GM19099 (cell line): ENCODE data around the gene OR12D3.

Experiments used
- POLR2A ChIP-seq: IDR thresholded peaks from 3 replicates; pipeline ENCODE4 v1.6.1; 2011; ENCODE audit warnings: low read depth; ENCODE audit not compliant: insufficient read length; ENCODE audit errors: extremely low read depth

Gene OR12D3, protein sequence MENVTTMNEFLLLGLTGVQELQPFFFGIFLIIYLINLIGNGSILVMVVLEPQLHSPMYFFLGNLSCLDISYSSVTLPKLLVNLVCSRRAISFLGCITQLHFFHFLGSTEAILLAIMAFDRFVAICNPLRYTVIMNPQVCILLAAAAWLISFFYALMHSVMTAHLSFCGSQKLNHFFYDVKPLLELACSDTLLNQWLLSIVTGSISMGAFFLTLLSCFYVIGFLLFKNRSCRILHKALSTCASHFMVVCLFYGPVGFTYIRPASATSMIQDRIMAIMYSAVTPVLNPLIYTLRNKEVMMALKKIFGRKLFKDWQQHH

DNA sequence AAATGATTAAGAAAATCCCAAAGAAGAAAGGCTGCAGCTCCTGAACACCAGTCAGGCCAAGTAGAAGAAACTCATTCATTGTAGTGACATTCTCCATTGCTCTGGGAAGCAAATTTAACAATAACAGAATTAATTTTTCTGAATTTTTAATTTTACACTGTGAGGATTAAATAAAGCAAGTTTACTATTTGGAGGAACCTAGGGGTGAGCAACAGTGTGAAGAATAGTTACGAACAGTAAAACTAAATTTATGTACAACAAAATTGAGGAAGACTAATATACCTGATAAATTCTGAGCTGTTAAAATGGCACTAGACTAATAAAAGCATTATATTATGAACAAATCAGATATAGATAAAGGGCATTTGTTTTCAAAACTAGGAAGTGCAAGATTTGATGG is at the start of gene OR12D3:
Gene OR12D3, minus strand, starts transcription at position 101 of the 400 bp plus-strand sequence. Its CDS starts 4 bp downstream, at position 97.
- no peak for TF ChIP-seq POLR2A

DNA sequence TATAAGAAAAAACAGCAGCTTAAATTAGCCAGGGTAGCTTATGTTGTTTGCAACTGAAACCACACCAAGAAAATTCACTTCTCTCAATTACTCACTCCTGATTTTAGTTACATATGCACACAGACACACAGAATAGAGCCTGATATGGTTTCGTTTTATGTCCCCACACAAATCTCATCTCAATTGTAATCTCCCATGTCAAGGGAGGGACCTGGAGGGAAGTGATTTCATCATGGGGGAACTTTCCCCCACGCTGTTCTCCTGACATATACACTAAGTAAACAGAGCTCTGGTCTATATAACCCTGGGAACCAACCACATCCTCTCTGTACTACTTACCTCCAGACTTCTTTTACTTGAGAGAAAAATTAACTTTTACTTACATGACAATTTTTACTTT is 49.5 kb upstream of the OR12D3 start:
- TF ChIP-seq POLR2A = no peak

DNA sequence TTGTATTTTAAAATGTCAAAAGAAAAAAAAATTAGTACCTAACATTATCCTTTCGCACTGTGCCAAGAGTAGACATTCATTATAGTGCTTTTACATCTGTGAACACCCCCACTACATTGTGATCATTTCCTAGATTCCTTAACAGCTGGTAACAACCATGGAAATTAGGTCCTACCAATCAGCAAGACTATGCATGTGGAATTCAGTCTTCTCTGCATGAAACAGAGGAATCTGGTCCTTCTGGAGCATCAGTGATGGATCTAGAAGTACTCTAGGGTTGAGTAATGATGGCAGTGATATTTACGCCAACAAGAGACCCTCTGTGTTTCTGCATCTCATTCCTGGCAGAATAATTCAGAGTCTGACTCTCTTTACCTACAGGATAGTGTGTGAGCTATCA is 49.1 kb upstream of the OR12D3 start:
- no peak for TF ChIP-seq POLR2A

DNA sequence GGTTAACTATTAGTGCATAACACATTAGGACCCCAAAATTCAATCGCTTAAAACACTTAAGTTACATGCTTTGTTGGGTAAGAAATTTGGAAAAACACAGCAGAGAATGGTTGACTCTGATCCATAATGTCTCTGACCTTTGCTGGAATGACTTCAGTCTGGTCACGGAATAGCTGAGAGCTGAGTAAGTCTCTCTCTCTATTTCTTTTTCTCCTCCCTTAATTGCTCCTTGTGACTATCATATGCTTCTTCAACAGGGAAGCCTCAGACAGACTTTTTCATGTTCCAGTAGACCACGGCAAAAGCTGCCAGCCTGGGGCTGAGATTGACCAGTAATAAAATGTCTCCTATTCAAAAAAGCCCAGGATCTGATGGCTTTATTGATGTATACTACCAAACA is 44.4 kb upstream of the OR12D3 start:
- TF ChIP-seq POLR2A = no peak

DNA sequence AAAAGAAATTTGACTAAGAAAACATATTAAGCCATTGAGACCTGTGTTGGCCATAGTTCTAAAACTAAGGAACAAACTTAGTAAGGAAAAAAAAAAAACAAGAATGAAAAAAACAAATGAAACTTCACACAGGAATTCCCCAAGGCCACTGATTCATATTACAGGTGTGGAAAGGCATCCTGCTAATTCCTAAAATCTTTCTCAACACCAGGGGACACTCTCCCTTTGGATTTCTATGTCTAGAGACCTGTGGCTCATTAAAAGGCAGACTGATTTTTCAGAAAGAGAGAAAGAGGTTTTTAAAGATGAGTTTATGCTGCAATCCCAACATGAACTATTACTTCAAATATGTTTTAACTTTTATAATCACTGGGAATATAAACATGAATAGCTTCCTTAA is 39.5 kb upstream of the OR12D3 start, which contains the start of gene OR12D1:
Gene OR12D1, plus strand, starts transcription at position 341 of the 400 bp plus-strand sequence.
- no peak for TF ChIP-seq POLR2A

DNA sequence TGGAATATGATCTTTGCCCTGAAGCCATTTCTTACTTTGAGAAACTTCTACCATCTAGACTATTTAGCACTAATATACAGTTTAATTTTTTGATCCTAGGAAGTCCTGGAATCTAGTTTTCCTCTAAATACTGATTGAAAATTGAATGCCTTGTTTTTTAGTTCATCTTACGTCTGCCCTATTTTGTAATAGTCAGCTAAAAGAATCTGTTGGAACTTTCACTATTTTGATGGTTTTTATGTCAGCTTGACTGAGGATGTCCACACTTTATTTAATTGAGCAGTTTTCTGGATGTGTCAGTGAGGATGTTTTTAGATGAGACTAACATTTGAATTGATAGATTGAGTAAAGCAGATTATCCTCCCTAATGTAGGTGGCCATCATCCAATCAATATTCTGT is 28.7 kb upstream of the OR12D3 start:
- no peak for TF ChIP-seq POLR2A

DNA sequence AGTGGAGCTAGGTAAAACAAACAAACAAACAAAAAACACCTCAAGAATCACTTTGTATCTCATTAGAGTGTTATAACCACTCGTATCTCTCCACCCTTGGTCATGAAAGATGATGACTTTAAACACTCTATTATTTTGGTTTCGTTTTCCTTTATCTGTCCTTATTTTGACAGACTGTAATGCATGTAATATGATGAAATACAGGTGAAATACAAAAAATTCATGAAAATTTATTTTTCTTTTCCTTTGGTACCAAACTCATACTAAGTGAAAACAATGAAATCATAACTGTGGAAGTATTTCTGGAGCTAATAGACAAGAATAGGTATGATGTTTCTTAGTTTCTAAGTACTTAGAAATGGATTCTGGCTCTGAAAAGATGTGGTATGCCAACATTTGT is 24.4 kb upstream of the OR12D3 start:
- TF ChIP-seq POLR2A = no peak

DNA sequence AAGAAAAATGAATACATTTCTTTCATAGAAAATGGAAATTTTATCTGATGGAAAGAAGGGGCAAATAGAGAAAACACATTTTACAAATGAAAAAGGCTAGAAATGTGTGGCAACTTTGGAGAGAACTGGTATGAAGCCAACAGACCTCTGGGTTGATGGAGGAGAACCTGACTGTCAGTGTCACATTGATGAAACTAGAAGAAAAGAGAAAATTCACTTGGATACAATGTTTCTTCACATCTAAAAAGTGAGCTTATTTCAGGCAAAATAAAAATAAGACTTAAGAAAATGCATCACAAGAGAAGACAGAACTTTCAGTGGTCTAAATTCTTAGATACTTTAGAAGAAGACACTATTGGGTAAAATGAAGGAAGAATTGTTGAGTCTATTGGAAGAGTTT is 20.2 kb upstream of the OR12D3 start, which contains the start of gene OR12D2:
Gene OR12D2, plus strand, starts transcription at position 301 of the 400 bp plus-strand sequence. CDS start 1,069 bp downstream, outside the sequence.
- no peak for TF ChIP-seq POLR2A

DNA sequence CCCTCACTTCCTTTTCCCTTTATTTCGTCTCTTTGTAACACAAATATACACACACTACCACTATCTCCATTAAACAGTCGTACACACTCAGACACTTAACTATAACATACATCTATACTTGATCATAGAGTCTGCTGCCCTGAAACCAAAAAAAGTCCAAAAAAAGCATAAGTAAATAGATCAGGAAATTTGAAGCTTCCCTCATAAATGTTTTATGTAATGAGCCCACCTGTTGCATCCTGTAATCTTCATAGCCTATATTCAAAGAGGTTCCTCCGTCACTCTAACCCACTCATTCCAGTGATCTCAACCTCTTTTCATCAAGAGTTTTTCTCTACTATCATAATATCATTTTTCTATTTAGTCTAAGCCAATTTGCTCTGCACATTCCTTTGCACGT is 13.4 kb upstream of the OR12D3 start:
- no peak for TF ChIP-seq POLR2A

DNA sequence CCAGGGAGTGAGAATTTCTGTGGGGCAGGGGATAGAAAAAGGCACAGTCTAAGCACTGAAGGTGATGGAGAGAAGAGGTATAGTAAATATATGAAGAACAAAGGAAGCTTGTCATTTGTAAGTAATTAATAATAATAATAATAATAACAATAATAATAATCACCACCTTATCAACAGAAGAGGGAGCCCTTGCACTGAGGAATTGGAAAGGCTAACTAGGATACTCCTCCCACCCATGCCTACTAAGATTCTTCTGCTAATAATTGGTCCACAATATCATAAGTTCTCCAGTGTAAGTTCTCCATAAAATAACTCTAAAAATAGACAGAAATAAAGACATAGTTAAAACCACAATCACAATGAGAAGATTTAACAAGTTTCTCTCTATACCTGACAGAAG is 912 bp upstream of the OR12D3 start:
- no peak for TF ChIP-seq POLR2A

DNA sequence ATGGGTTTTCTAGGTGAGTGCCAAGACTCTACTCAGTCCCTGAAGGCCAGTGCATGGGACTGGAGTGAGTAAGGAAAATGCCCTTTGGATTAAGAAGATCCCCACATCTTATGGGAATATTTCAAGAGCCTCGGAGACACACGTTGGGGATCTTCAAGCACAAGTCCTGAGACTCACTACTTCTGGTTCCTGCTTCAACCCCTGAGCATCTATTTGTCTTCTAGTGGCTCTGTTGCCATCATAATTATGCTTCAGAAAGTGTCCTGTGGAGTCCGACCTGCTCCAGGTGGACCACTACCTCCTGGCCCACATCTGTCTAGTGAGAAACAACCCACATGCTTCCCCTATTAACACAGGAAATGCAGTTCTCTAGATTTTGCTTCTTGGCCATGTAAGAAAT is 6.3 kb downstream of the OR12D3 start, which contains the start of gene OR5V1:
Gene OR5V1, minus strand, starts transcription at position 101 of the 400 bp plus-strand sequence. CDS start 12,670 bp downstream, outside the sequence.
- no peak for TF ChIP-seq POLR2A

DNA sequence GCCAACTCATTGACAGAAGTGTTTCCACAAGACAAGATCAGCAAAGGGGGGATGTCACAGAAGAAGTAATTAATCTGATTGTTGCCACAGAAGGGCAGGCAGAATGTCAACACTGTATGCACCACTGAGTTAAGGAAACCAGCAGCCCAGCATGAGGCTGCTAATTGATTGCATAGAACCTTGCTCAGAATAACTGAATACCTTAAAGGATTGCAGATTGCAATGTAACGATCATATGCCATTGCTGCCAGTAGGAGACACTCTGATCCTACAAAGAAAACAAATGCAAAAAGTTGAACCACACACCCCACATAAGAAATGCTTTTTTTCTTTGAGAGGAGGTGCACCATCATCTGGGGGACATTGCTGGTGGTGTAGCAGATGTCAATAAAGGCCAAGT is 19.5 kb downstream of the OR12D3 start:
- TF ChIP-seq POLR2A = no peak

DNA sequence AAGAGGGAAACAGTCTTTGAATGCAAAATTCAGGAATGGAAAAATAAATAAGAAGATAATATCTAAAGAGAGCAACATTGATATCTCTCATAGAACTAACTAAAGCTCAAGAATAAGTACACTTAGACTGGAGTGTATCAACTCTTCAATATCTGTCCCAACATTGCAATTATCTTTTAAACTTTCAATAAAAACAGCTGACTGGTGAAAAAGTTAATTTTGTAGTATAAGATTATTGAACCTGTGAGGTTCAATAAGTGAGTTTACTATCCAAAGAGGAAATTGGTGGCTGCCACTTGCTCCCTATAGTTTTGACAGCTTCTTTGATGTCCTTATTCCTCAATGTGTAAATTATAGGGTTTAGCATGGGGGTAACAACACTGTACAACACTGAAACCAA is 20.1 kb downstream of the OR12D3 start:
- no peak for TF ChIP-seq POLR2A

DNA sequence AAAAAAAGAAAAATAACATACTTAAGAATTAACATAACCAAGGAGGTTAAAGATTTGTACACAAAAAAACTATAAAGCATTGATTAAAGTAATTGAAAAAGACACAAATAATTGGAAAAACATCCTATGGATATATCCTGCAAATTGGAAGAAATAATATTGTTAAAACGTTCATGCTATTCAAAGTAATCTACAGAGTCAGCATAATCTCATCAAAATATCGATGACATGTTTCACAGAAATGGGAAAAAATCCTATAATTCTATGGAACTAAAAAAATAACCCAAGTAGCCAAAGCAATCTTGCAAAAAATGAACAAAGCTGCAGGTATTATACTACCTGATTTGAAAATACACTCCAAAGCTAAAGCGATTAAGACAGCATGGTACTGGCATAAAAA is 29.7 kb downstream of the OR12D3 start:
- TF ChIP-seq POLR2A = no peak

DNA sequence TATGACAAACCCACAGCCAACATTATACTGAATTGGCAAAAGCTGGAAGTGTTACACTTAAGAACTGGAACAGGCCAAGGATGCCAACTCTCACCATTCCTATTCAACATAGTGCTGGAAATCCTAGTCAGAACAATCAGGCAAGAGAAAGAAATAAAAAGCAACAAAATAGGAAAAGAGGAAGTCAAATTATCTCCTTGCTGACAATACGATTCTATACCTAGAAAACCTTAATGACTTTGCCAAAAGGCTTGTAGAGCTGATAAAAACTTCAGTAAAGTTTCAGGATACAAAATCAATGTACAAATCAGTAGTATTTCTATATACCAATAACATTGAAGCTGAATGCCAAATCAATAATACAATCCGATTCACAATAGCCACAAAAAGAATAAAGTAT is 38.8 kb downstream of the OR12D3 start:
- no peak for TF ChIP-seq POLR2A

DNA sequence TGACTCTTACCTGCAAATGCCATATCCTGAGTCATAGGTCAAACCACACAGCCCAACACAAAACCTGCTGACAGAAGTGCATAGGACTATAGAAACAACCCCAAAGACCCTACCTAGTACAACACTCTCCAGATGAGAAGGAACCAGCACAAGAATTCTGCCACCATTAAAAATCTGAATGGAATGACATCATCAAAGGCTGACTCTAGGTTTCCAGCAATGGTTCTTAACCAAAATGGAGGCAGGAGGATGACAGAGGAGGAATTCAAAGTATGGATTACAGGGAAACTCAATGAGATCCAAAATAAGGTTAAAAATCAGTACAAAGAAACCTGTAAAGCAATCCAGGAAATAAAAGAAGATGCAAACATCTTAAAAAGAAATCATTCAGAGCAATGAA is 42.4 kb downstream of the OR12D3 start:
- no peak for TF ChIP-seq POLR2A

DNA sequence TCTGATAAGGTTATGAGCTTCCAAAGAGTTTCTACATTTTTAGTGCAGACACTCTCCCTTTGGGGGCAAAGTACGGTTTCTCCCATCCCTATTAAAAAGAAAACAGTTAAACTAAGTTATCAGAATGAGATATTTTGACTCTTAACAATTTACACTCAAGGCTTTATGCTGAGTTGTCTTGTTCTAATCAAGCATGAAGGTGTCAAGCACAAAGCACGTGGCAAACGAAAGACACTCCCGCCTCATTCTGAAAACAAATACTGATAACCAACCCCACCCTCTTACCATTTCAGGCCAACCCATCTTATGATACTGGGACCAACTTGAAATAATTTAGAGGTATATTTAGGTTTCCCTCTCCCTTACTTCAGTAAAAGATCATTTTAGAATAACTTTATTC is 49.3 kb downstream of the OR12D3 start:
- TF ChIP-seq POLR2A = no peak
